ENCODE measurements around the gene FGF9.

Gene FGF9

DNA sequence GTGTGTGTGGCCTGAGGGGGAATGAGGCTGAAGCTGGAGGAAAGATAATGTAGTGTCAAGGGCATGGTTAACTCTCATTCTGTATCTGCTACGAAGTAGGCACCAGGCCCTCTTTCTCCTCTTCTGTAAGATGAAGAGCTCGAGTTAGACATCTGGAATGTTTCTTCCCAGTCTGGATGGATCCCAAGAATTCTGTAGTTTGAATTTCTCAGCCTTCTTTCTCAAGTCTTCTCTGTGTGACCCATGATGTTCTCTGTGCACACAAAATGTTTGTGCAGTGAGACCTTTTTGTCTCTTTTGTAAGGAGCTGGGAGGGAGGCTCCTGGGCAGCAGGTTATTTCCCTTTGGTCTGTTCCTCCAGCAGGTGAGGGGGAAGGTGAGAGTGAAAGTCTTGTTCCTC lies 13.7 kb downstream of the FGF9 start:
- in situ Hi-C loops (cut with MboI; ENCODE audit: low sequenced_read_pairs, unreplicated experiment) = no loop called here
- no peak for DNase-seq (ENCODE audit: low spot score)
- TF ChIP-seq, protein P1, sequence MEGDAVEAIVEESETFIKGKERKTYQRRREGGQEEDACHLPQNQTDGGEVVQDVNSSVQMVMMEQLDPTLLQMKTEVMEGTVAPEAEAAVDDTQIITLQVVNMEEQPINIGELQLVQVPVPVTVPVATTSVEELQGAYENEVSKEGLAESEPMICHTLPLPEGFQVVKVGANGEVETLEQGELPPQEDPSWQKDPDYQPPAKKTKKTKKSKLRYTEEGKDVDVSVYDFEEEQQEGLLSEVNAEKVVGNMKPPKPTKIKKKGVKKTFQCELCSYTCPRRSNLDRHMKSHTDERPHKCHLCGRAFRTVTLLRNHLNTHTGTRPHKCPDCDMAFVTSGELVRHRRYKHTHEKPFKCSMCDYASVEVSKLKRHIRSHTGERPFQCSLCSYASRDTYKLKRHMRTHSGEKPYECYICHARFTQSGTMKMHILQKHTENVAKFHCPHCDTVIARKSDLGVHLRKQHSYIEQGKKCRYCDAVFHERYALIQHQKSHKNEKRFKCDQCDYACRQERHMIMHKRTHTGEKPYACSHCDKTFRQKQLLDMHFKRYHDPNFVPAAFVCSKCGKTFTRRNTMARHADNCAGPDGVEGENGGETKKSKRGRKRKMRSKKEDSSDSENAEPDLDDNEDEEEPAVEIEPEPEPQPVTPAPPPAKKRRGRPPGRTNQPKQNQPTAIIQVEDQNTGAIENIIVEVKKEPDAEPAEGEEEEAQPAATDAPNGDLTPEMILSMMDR (IDR thresholded peaks at IDR 0.05; ENCODE audit: borderline replicate concordance, control extremely low read depth, extremely low read depth, insufficient read depth, missing control alignments) = no peak

DNA sequence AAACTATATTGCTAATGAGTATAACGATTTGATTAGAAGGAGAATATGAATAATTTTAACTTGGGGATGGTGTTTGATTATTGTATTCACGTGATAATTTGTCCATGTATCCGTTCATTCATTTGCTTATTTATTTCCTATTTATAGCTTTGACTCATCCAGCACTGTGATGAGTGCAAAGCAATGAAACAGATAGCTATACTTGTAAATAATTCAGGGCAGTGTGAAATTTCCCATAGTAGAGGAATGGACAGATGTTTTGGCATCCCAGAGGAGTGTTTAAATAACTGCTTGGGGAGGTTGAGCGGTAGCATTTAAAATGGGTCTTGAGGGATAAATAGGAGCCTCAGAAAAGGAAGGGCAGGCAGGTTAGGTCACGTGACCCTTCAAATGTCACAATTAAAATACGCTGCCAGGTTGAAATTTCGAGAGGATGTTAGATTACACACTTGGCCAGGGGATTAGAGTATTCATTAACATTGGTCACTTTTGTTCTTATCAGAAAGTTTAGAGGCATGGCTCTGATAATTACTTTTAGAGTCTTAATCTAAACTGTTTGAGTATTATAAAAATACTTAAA lies 14.7 kb downstream of the FGF9 start:
- no peak for DNase-seq (ENCODE audit: low spot score)
- TF ChIP-seq, protein P1 (IDR thresholded peaks at IDR 0.05; ENCODE audit: borderline replicate concordance, control extremely low read depth, extremely low read depth, insufficient read depth, missing control alignments) = no peak
- in situ Hi-C loops (cut with MboI; ENCODE audit: low sequenced_read_pairs, unreplicated experiment) = no loop called here

DNA sequence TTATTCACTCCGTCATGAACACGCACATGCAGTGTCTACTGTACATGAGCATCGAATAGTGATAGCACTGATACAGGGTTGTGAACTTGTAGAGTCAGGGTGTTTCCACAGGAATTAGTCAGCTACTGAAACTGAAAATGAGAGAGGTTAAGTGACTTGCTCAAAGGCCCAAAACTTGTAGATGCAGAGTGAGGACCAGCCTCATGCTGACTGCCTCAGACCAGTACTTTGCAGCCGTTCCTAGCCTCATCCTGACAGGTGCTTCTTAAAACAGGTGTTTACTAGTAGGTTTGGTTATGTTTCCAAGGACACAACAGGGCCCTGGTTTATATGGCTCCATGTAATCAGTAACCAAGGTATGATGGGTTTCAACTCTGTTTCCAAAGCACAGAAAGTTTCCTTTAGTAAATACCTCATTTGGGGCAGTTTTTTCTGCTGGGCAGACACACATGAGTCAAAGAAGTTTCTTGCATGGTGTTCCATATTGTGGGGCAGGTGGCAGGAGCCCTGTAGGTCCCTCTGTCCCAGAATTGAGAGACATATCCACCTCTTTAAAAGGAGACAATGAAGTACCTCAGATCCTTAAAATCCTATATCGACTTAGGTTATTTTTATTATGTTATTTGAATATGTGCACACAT lies 16.0 kb downstream of the FGF9 start:
- TF ChIP-seq, protein P1 (IDR thresholded peaks at IDR 0.05; ENCODE audit: borderline replicate concordance, control extremely low read depth, extremely low read depth, insufficient read depth, missing control alignments) = no peak
- in situ Hi-C loops (cut with MboI; ENCODE audit: low sequenced_read_pairs, unreplicated experiment) = no loop called here
- peak; percentile 43 for DNase-seq (ENCODE audit: low spot score)

DNA sequence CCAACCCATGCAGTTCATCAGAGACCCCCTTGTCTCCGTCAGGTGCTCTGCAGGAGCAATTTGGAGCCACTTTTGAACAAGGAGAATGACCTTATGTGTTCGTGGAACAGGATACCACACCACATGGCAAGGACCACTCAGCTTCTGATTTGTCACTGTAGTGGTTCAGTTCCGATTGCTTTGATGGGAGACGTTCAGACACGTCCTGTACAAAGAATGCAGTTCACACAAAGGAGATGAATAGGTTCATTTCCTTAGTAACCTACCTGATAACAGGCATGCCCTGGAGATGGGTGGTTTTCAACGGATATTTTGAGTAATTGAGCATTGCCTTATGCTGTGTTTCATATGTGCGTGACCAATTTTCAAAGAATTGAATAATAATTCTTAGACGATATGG lies 17.2 kb downstream of the FGF9 start:
- in situ Hi-C loops (cut with MboI; ENCODE audit: low sequenced_read_pairs, unreplicated experiment) = no loop called here

DNA sequence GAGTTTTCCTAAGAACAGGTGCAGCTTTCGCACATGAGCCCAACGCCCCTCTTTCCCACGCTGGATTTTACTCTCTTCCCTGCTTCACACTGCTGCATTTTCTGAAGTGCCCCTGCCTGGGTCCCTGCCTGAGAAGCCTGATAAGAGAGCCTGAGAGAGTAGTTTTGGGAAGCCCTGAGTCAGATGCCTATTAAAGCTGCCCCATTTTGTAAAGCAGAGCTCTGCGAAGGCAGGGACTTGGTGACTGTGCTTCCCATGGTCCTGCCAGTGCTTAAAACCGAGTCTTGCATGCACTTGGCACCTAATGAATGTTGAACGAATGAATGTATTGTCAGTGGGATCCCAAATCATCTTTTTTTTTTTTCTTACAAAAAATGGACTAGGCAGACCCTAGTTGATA lies 18.2 kb downstream of the FGF9 start:
- DNase-seq (ENCODE audit: low spot score) = no peak
- in situ Hi-C loops (cut with MboI; ENCODE audit: low sequenced_read_pairs, unreplicated experiment) = no loop called here
- TF ChIP-seq, protein P1 (IDR thresholded peaks at IDR 0.05; ENCODE audit: borderline replicate concordance, control extremely low read depth, extremely low read depth, insufficient read depth, missing control alignments) = no peak

More for the DNA sequence above, 17.2 kb downstream of the FGF9 start:
- TF ChIP-seq, protein P1 (IDR thresholded peaks at IDR 0.05; ENCODE audit: borderline replicate concordance, control extremely low read depth, extremely low read depth, insufficient read depth, missing control alignments) = no peak
- no peak for DNase-seq (ENCODE audit: low spot score)

DNA sequence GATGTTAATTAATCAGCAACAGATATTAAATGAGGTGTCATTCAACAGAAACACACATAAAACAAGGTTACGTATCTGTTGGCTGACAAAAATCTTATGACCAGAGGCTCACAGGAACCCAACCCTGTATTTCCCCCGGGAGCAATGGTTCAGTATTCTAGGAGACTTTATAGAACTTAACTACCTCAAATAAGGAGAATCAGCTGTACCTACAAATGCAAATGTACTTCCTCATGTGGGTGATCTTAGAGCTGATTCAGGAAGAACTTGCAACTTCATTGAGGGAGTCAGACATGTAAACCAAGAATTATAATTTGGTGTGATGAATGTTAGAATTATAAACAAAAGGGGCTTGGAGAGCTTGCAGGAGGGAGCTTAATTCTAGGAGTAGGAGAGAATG lies 20.1 kb downstream of the FGF9 start:
- TF ChIP-seq, protein P1 (IDR thresholded peaks at IDR 0.05; ENCODE audit: borderline replicate concordance, control extremely low read depth, extremely low read depth, insufficient read depth, missing control alignments) = no peak
- in situ Hi-C loops (cut with MboI; ENCODE audit: low sequenced_read_pairs, unreplicated experiment) = no loop called here
- no peak for DNase-seq (ENCODE audit: low spot score)
